Subcutaneous abdominal adipose tissue (tissue), 5 donors: ENCODE measurements around the gene TANGO2.
A peak's percentile ranks its signal among the peaks of the same experiment; 100 is the strongest.

Experiments
- H3K27ac ChIP-seq: one replicate; pipeline ENCODE4 v1.7.0; 2013; ENCODE audit warnings: low read depth, mild to moderate bottlenecking, inconsistent platforms, low read length, moderate library complexity
- H3K27me3 ChIP-seq, 5 donors: one replicate each; pipeline ENCODE4 v1.7.0; 2013; ENCODE audit warnings: low read length in 5 of 5, inconsistent platforms in 1 of 5; ENCODE audit not compliant: control insufficient read depth in 5 of 5, insufficient read depth in 4 of 5
- H3K36me3 ChIP-seq, 5 donors: one replicate each; pipeline ENCODE4 v1.7.0; 2013; ENCODE audit warnings: low read length in 5 of 5; ENCODE audit not compliant: control insufficient read depth in 5 of 5, insufficient read depth in 5 of 5
- H3K4me1 ChIP-seq, 5 donors: one replicate each; pipeline ENCODE4 v1.7.0; 2013; ENCODE audit warnings: low read length in 5 of 5, mild to moderate bottlenecking in 3 of 5, moderate library complexity in 1 of 5; ENCODE audit not compliant: control insufficient read depth in 5 of 5, insufficient read depth in 5 of 5
- H3K4me3 ChIP-seq, 5 donors: one replicate each; pipeline ENCODE4 v1.7.0; 2013; ENCODE audit warnings: low read length in 5 of 5, low read depth in 1 of 5
- H3K9ac ChIP-seq, 5 donors: one replicate each; pipeline ENCODE4 v1.7.0; 2013; ENCODE audit warnings: low read length in 5 of 5, mild to moderate bottlenecking in 4 of 5, moderate library complexity in 3 of 5
- H3K9me3 ChIP-seq, 5 donors: one replicate each; pipeline ENCODE4 v1.7.0; 2013; ENCODE audit warnings: low read length in 5 of 5; ENCODE audit not compliant: control insufficient read depth in 5 of 5
- donor health status: healthy.
- donor health status: healthy.
- donor health status: healthy.
- donor health status: healthy.
- donor health status: healthy.

The TANGO2 gene

GRCh38 chr22:19995611-19996339 lies 25.1 kb upstream of the TANGO2 start:
- no peak overlapping the region for H3K4me3 ChIP-seq
- H3K27me3 ChIP-seq: no peaks in the 10 kb centered on the region
- H3K9ac ChIP-seq: peak overlapping the region in 1 of 5 donors; percentile 13
- H3K36me3 ChIP-seq: no peaks in the 10 kb centered on the region
- H3K4me1 ChIP-seq: peaks cover 9 to 66% (median 56%) of the 10 kb centered on the region in 5 donors
- H3K9me3 ChIP-seq: no peaks in the 10 kb centered on the region
- H3K27ac ChIP-seq: peak overlapping the region; percentile 16

- Histone ChIP-seq H3K27me3 (no peaks in the 10 kb centered on the region), H3K9me3 (no peaks in the 10 kb centered on the region), H3K4me1 (peaks cover 9 to 56% (median 46%) of the 10 kb centered on the region in 5 donors), H3K9ac (no peak overlapping the region), H3K27ac (no peak overlapping the region), H3K36me3 (no peaks in the 10 kb centered on the region), H3K4me3 (no peak overlapping the region)
Observed at GRCh38 chr22:19996694-19997384, 24.1 kb upstream of the TANGO2 start.

- no peak overlapping the region for H3K9ac ChIP-seq
- no peaks in the 10 kb centered on the region for H3K36me3 ChIP-seq
- H3K4me3 ChIP-seq: no peak overlapping the region
- H3K4me1 ChIP-seq: peaks cover 9 to 47% (median 42%) of the 10 kb centered on the region in 5 donors
- H3K27ac ChIP-seq: no peak overlapping the region
- H3K9me3 ChIP-seq: no peaks in the 10 kb centered on the region
- H3K27me3 ChIP-seq: no peaks in the 10 kb centered on the region
Observed at GRCh38 chr22:19997561-19998231, 23.2 kb upstream of the TANGO2 start.

GRCh38 chr22:19998232-19998951 lies 22.5 kb upstream of the TANGO2 start:
- peak overlapping the region in 2 of 5 donors; percentile 12 to 48 for H3K9ac ChIP-seq
- H3K4me3 ChIP-seq: no peak overlapping the region
- H3K27me3 ChIP-seq: no peaks in the 10 kb centered on the region
- H3K27ac ChIP-seq: no peak overlapping the region
- H3K9me3 ChIP-seq: peaks cover 0 to 3% (median 0%) of the 10 kb centered on the region in 5 donors
- no peaks in the 10 kb centered on the region for H3K36me3 ChIP-seq
- peaks cover 9 to 43% (median 38%) of the 10 kb centered on the region in 5 donors for H3K4me1 ChIP-seq

- Histone ChIP-seq H3K27me3 (no peaks in the 10 kb centered on the region), H3K9me3 (peaks cover 0 to 5% (median 1%) of the 10 kb centered on the region in 5 donors), H3K4me1 (peaks cover 9 to 43% (median 38%) of the 10 kb centered on the region in 5 donors), H3K9ac (peak overlapping the region in 1 of 5 donors; percentile 48), H3K27ac (no peak overlapping the region), H3K4me3 (no peak overlapping the region), H3K36me3 (no peaks in the 10 kb centered on the region)
Observed at GRCh38 chr22:19998991-19999820, 21.7 kb upstream of the TANGO2 start.

GRCh38 chr22:20000246-20001081 lies 20.4 kb upstream of the TANGO2 start:
- Histone ChIP-seq H3K27me3 (no peaks in the 10 kb centered on the region), H3K9me3 (peaks cover 0 to 6% (median 5%) of the 10 kb centered on the region in 5 donors), H3K27ac (no peak overlapping the region), H3K36me3 (no peaks in the 10 kb centered on the region), H3K4me1 (peaks cover 7 to 38% (median 34%) of the 10 kb centered on the region in 5 donors), H3K4me3 (no peak overlapping the region), H3K9ac (no peak overlapping the region)

GRCh38 chr22:20001082-20001638 lies 19.8 kb upstream of the TANGO2 start:
- H3K27me3 ChIP-seq: no peaks in the 10 kb centered on the region
- peaks cover 0 to 6% (median 5%) of the 10 kb centered on the region in 5 donors for H3K9me3 ChIP-seq
- H3K36me3 ChIP-seq: no peaks in the 10 kb centered on the region
- no peak overlapping the region for H3K9ac ChIP-seq
- no peak overlapping the region for H3K4me3 ChIP-seq
- peaks cover 7 to 31% (median 27%) of the 10 kb centered on the region in 5 donors for H3K4me1 ChIP-seq
- no peak overlapping the region for H3K27ac ChIP-seq

GRCh38 chr22:20002128-20002527 lies 18.8 kb upstream of the TANGO2 start:
- no peak overlapping the region for H3K9ac ChIP-seq
- peaks cover 5 to 21% (median 17%) of the 10 kb centered on the region in 5 donors for H3K4me1 ChIP-seq
- H3K9me3 ChIP-seq: peaks cover 0 to 6% (median 5%) of the 10 kb centered on the region in 5 donors
- H3K27me3 ChIP-seq: no peaks in the 10 kb centered on the region
- H3K4me3 ChIP-seq: no peak overlapping the region
- H3K36me3 ChIP-seq: no peaks in the 10 kb centered on the region
- no peak overlapping the region for H3K27ac ChIP-seq
